ENCODE results near the gene IDUA. TPM values are rescaled to one million over a fixed set of nuclear protein-coding genes. Genes with fewer than 3 reads are reported as not detected.

The IDUA gene
- total and polyA plus RNA-seq, 9 donors = 11.4 to 21.0 (median 14.0) TPM

- Histone ChIP-seq H3K36me3 (ENCODE audit: control insufficient read depth, insufficient read depth, low read length) (peaks cover 34% of the 10 kb centered on the region), H3K4me1 (ENCODE audit: control insufficient read depth, insufficient read depth, low read length) (no peaks in the 10 kb centered on the region), H3K27me3 (ENCODE audit: control insufficient read depth, insufficient read depth, low read length) (peaks cover 6% of the 10 kb centered on the region), H3K27ac (ENCODE audit: low read length) (no peak overlapping the region), H3K9me3 (replicated peaks; ENCODE audit: control insufficient read depth, low read depth, low read length) (no peaks in the 10 kb centered on the region), H3K4me3 (ENCODE audit: low read length) (no peak overlapping the region)
- DNase-seq = no peak
- 90% methylated on average over 46 of the region's 54 CpGs for WGBS (ENCODE audit: insufficient coverage)
Observed at GRCh38 chr4:962231-963208, 24.3 kb upstream of the IDUA start.

- peaks cover 30% of the 10 kb centered on the region for H3K36me3 ChIP-seq (ENCODE audit: control insufficient read depth, insufficient read depth, low read length)
- H3K4me1 ChIP-seq (ENCODE audit: control insufficient read depth, insufficient read depth, low read length) = peaks cover 2% of the 10 kb centered on the region
- H3K27me3 ChIP-seq (ENCODE audit: control insufficient read depth, insufficient read depth, low read length) = peaks cover 15% of the 10 kb centered on the region
- no peak overlapping the region for H3K27ac ChIP-seq (ENCODE audit: low read length)
- DNase-seq = no peak
- no peak overlapping the region for H3K4me3 ChIP-seq (ENCODE audit: low read length)
- H3K9me3 ChIP-seq (replicated peaks; ENCODE audit: control insufficient read depth, low read depth, low read length) = no peaks in the 10 kb centered on the region
- 91% methylated on average over 28 of the region's 39 CpGs for WGBS (ENCODE audit: insufficient coverage)
Observed at GRCh38 chr4:963276-964225, 23.3 kb upstream of the IDUA start.

GRCh38 chr4:964346-965025 is 22.4 kb upstream of the IDUA start:
- peaks cover 23% of the 10 kb centered on the region for H3K27me3 ChIP-seq (ENCODE audit: control insufficient read depth, insufficient read depth, low read length)
- no peak for DNase-seq
- 81% methylated on average over 21 of the region's 23 CpGs for WGBS (ENCODE audit: insufficient coverage)
- peaks cover 22% of the 10 kb centered on the region for H3K36me3 ChIP-seq (ENCODE audit: control insufficient read depth, insufficient read depth, low read length)
- H3K4me1 ChIP-seq (ENCODE audit: control insufficient read depth, insufficient read depth, low read length) = peaks cover 2% of the 10 kb centered on the region
- no peak overlapping the region for H3K27ac ChIP-seq (ENCODE audit: low read length)
- no peak overlapping the region for H3K4me3 ChIP-seq (ENCODE audit: low read length)
- no peaks in the 10 kb centered on the region for H3K9me3 ChIP-seq (replicated peaks; ENCODE audit: control insufficient read depth, low read depth, low read length)

DNA sequence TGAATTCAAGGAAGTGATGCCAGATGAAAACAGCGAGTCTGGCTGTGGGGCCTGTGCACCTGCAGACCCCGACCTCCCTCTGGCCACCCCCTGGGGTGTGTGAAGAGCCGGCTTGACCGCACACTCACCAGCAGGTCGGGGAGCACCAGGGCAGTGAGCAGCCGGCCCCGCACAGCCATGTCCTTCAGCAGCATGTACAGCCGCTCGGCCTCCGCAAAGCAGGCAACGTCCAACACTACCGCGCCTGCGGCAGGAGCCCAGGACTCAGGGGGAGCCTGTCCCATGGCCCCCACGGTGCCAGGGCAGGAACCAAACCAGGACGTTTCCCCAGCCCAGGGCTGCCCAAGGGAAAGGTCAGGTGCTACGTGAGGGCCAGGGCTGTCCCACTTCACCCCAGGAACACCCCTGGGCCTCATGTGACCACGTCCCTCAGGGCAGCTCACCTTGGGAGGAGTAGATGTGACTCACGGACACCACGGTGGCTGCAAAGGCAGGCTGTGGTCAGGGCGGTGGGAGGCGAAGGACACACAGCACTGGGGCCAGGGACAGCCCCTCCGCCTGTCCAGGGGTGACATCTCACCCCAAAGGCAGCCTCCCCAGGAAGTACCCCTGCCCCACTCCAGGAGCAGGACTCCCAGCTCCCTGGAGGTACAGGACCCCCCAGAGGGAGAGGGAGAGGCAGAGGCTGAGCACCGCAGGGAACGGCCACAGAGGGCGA is 21.6 kb upstream of the IDUA start:
- Histone ChIP-seq H3K4me3 (ENCODE audit: low read length) (no peak overlapping the region), H3K36me3 (ENCODE audit: control insufficient read depth, insufficient read depth, low read length) (peaks cover 21% of the 10 kb centered on the region), H3K9me3 (replicated peaks; ENCODE audit: control insufficient read depth, low read depth, low read length) (no peaks in the 10 kb centered on the region), H3K27me3 (ENCODE audit: control insufficient read depth, insufficient read depth, low read length) (peaks cover 23% of the 10 kb centered on the region), H3K4me1 (ENCODE audit: control insufficient read depth, insufficient read depth, low read length) (peaks cover 2% of the 10 kb centered on the region), H3K27ac (ENCODE audit: low read length) (no peak overlapping the region)
- no peak for DNase-seq
- WGBS (ENCODE audit: insufficient coverage) = 84% methylated on average over 20 of the region's 26 CpGs

GRCh38 chr4:965766-966134 is 21.1 kb upstream of the IDUA start:
- 82% methylated on average over 17 of the region's 21 CpGs for WGBS (ENCODE audit: insufficient coverage)
- peaks cover 21% of the 10 kb centered on the region for H3K36me3 ChIP-seq (ENCODE audit: control insufficient read depth, insufficient read depth, low read length)

GRCh38 chr4:966266-967112 is 20.4 kb upstream of the IDUA start:
- Histone ChIP-seq H3K4me3 (ENCODE audit: low read length) (no peak overlapping the region), H3K27me3 (ENCODE audit: control insufficient read depth, insufficient read depth, low read length) (peaks cover 25% of the 10 kb centered on the region), H3K27ac (ENCODE audit: low read length) (no peak overlapping the region), H3K36me3 (ENCODE audit: control insufficient read depth, insufficient read depth, low read length) (peaks cover 20% of the 10 kb centered on the region), H3K9me3 (replicated peaks; ENCODE audit: control insufficient read depth, low read depth, low read length) (no peaks in the 10 kb centered on the region), H3K4me1 (ENCODE audit: control insufficient read depth, insufficient read depth, low read length) (peaks cover 5% of the 10 kb centered on the region)
- no peak for DNase-seq
- 82% methylated on average over 47 of the region's 48 CpGs for WGBS (ENCODE audit: insufficient coverage)

More at GRCh38 chr4:965766-966134, 21.1 kb upstream of the IDUA start:
- no peaks in the 10 kb centered on the region for H3K9me3 ChIP-seq (replicated peaks; ENCODE audit: control insufficient read depth, low read depth, low read length)
- H3K27ac ChIP-seq (ENCODE audit: low read length) = no peak overlapping the region
- no peak overlapping the region for H3K4me3 ChIP-seq (ENCODE audit: low read length)
- H3K27me3 ChIP-seq (ENCODE audit: control insufficient read depth, insufficient read depth, low read length) = peaks cover 24% of the 10 kb centered on the region
- no peak for DNase-seq
- H3K4me1 ChIP-seq (ENCODE audit: control insufficient read depth, insufficient read depth, low read length) = peaks cover 2% of the 10 kb centered on the region

- peaks cover 29% of the 10 kb centered on the region for H3K27me3 ChIP-seq (ENCODE audit: control insufficient read depth, insufficient read depth, low read length)
- 21% methylated on average over 63 of the region's 76 CpGs for WGBS (ENCODE audit: insufficient coverage)
- H3K4me3 ChIP-seq (ENCODE audit: low read length) = no peak overlapping the region
- peaks cover 14% of the 10 kb centered on the region for H3K36me3 ChIP-seq (ENCODE audit: control insufficient read depth, insufficient read depth, low read length)
- no peak overlapping the region for H3K27ac ChIP-seq (ENCODE audit: low read length)
- no peak for DNase-seq
- H3K9me3 ChIP-seq (replicated peaks; ENCODE audit: control insufficient read depth, low read depth, low read length) = no peaks in the 10 kb centered on the region
- H3K4me1 ChIP-seq (ENCODE audit: control insufficient read depth, insufficient read depth, low read length) = peaks cover 14% of the 10 kb centered on the region
Observed at GRCh38 chr4:967113-968104, 19.4 kb upstream of the IDUA start.

GRCh38 chr4:968221-968620 is 18.6 kb upstream of the IDUA start:
- H3K4me1 ChIP-seq (ENCODE audit: control insufficient read depth, insufficient read depth, low read length) = peaks cover 18% of the 10 kb centered on the region
- H3K27ac ChIP-seq (ENCODE audit: low read length) = no peak overlapping the region
- H3K9me3 ChIP-seq (replicated peaks; ENCODE audit: control insufficient read depth, low read depth, low read length) = no peaks in the 10 kb centered on the region
- peaks cover 29% of the 10 kb centered on the region for H3K27me3 ChIP-seq (ENCODE audit: control insufficient read depth, insufficient read depth, low read length)
- no peak for DNase-seq
- no peak overlapping the region for H3K4me3 ChIP-seq (ENCODE audit: low read length)
- peaks cover 6% of the 10 kb centered on the region for H3K36me3 ChIP-seq (ENCODE audit: control insufficient read depth, insufficient read depth, low read length)
- 21% methylated on average over 8 of the region's 24 CpGs for WGBS (ENCODE audit: insufficient coverage)

Data from muscle of leg (tissue), 11 donors.